Subcutaneous abdominal adipose tissue (tissue), 5 donors: ENCODE results near the gene SERPINH1.

ENCODE experiments used
- H3K27ac ChIP-seq: one replicate; pipeline ENCODE4 v1.7.0; 2013; ENCODE audit warnings: low read depth, mild to moderate bottlenecking, inconsistent platforms, low read length, moderate library complexity
- H3K27me3 ChIP-seq, 5 donors: one replicate each; pipeline ENCODE4 v1.7.0; 2013; ENCODE audit warnings: low read length in 5 of 5, inconsistent platforms in 1 of 5; ENCODE audit not compliant: control insufficient read depth in 5 of 5, insufficient read depth in 4 of 5
- H3K36me3 ChIP-seq, 5 donors: one replicate each; pipeline ENCODE4 v1.7.0; 2013; ENCODE audit warnings: low read length in 5 of 5; ENCODE audit not compliant: control insufficient read depth in 5 of 5, insufficient read depth in 5 of 5
- H3K4me1 ChIP-seq, 5 donors: one replicate each; pipeline ENCODE4 v1.7.0; 2013; ENCODE audit warnings: low read length in 5 of 5, mild to moderate bottlenecking in 3 of 5, moderate library complexity in 1 of 5; ENCODE audit not compliant: control insufficient read depth in 5 of 5, insufficient read depth in 5 of 5
- H3K4me3 ChIP-seq, 5 donors: one replicate each; pipeline ENCODE4 v1.7.0; 2013; ENCODE audit warnings: low read length in 5 of 5, low read depth in 1 of 5
- H3K9ac ChIP-seq, 5 donors: one replicate each; pipeline ENCODE4 v1.7.0; 2013; ENCODE audit warnings: low read length in 5 of 5, mild to moderate bottlenecking in 4 of 5, moderate library complexity in 3 of 5
- H3K9me3 ChIP-seq, 5 donors: one replicate each; pipeline ENCODE4 v1.7.0; 2013; ENCODE audit warnings: low read length in 5 of 5; ENCODE audit not compliant: control insufficient read depth in 5 of 5
- donor health status: healthy.
- donor health status: healthy.
- donor health status: healthy.
- donor health status: healthy.
- donor health status: healthy.

Gene SERPINH1

GRCh38 chr11:75541193-75542087 lies 20.6 kb upstream of the SERPINH1 start:
- H3K9ac ChIP-seq, result no peak overlapping the region
- no peaks in the 10 kb centered on the region for H3K36me3 ChIP-seq
- no peak overlapping the region for H3K27ac ChIP-seq
- peaks cover 0 to 5% (median 0%) of the 10 kb centered on the region in 5 donors for H3K4me1 ChIP-seq
- H3K27me3 ChIP-seq, result no peaks in the 10 kb centered on the region
- no peak overlapping the region for H3K4me3 ChIP-seq
- no peaks in the 10 kb centered on the region for H3K9me3 ChIP-seq

- no peak overlapping the region for H3K9ac ChIP-seq
- H3K9me3 ChIP-seq, result no peaks in the 10 kb centered on the region
- H3K36me3 ChIP-seq, result no peaks in the 10 kb centered on the region
Observed at GRCh38 chr11:75542088-75542438, 20.0 kb upstream of the SERPINH1 start.

GRCh38 chr11:75543806-75544205 lies 18.2 kb upstream of the SERPINH1 start:
- no peak overlapping the region for H3K4me3 ChIP-seq
- H3K27me3 ChIP-seq, result no peaks in the 10 kb centered on the region
- peaks cover 0 to 9% (median 7%) of the 10 kb centered on the region in 5 donors for H3K4me1 ChIP-seq
- no peaks in the 10 kb centered on the region for H3K9me3 ChIP-seq
- H3K9ac ChIP-seq, result no peak overlapping the region
- no peak overlapping the region for H3K27ac ChIP-seq
- no peaks in the 10 kb centered on the region for H3K36me3 ChIP-seq

More at GRCh38 chr11:75542088-75542438, 20.0 kb upstream of the SERPINH1 start:
- H3K27me3 ChIP-seq, result no peaks in the 10 kb centered on the region
- no peak overlapping the region for H3K4me3 ChIP-seq
- no peak overlapping the region for H3K27ac ChIP-seq
- H3K4me1 ChIP-seq, result peaks cover 0 to 5% (median 0%) of the 10 kb centered on the region in 5 donors

GRCh38 chr11:75547177-75547576 lies 14.9 kb upstream of the SERPINH1 start:
- no peaks in the 10 kb centered on the region for H3K27me3 ChIP-seq
- no peak overlapping the region for H3K9ac ChIP-seq
- no peak overlapping the region for H3K27ac ChIP-seq
- H3K4me1 ChIP-seq, result peaks cover 0 to 9% (median 7%) of the 10 kb centered on the region in 5 donors
- H3K4me3 ChIP-seq, result no peak overlapping the region
- H3K36me3 ChIP-seq, result no peaks in the 10 kb centered on the region
- no peaks in the 10 kb centered on the region for H3K9me3 ChIP-seq

- Histone ChIP-seq H3K4me3 (no peak overlapping the region), H3K9ac (peak overlapping the region in 1 of 5 donors; percentile 32), H3K27ac (no peak overlapping the region), H3K27me3 (no peaks in the 10 kb centered on the region), H3K36me3 (no peaks in the 10 kb centered on the region), H3K4me1 (peaks cover 0 to 9% (median 7%) of the 10 kb centered on the region in 5 donors), H3K9me3 (no peaks in the 10 kb centered on the region)
Observed at GRCh38 chr11:75547617-75548058, 14.4 kb upstream of the SERPINH1 start.

GRCh38 chr11:75548595-75549272 lies 13.3 kb upstream of the SERPINH1 start:
- Histone ChIP-seq H3K27ac (no peak overlapping the region), H3K9me3 (no peaks in the 10 kb centered on the region), H3K4me1 (peaks cover 2 to 20% (median 18%) of the 10 kb centered on the region in 5 donors), H3K36me3 (no peaks in the 10 kb centered on the region), H3K4me3 (no peak overlapping the region), H3K27me3 (no peaks in the 10 kb centered on the region), H3K9ac (no peak overlapping the region)

GRCh38 chr11:75549370-75549958 lies 12.6 kb upstream of the SERPINH1 start:
- no peaks in the 10 kb centered on the region for H3K9me3 ChIP-seq
- no peak overlapping the region for H3K9ac ChIP-seq
- no peak overlapping the region for H3K27ac ChIP-seq
- peaks cover 8 to 27% (median 25%) of the 10 kb centered on the region in 5 donors for H3K4me1 ChIP-seq
- no peaks in the 10 kb centered on the region for H3K27me3 ChIP-seq
- no peak overlapping the region for H3K4me3 ChIP-seq
- H3K36me3 ChIP-seq, result no peaks in the 10 kb centered on the region

- Histone ChIP-seq H3K9me3 (no peaks in the 10 kb centered on the region), H3K36me3 (no peaks in the 10 kb centered on the region), H3K9ac (peak overlapping the region in 1 of 5 donors; percentile 22), H3K4me1 (peaks cover 22 to 56% (median 55%) of the 10 kb centered on the region in 5 donors), H3K4me3 (no peak overlapping the region), H3K27ac (peak overlapping the region; percentile 100), H3K27me3 (no peaks in the 10 kb centered on the region)
Observed at GRCh38 chr11:75553182-75553581, 8.9 kb upstream of the SERPINH1 start.

- peaks cover 26 to 62% (median 60%) of the 10 kb centered on the region in 5 donors for H3K4me1 ChIP-seq
- no peaks in the 10 kb centered on the region for H3K36me3 ChIP-seq
- no peaks in the 10 kb centered on the region for H3K9me3 ChIP-seq
- peak overlapping the region in 4 of 5 donors; percentile 21 to 50 (median 36) for H3K9ac ChIP-seq
- H3K27me3 ChIP-seq, result no peaks in the 10 kb centered on the region
- peak overlapping the region in 1 of 5 donors; percentile 17 for H3K4me3 ChIP-seq
- H3K27ac ChIP-seq, result peak overlapping the region; percentile 100
Observed at GRCh38 chr11:75553889-75554257, 8.2 kb upstream of the SERPINH1 start.
